OCI-LY1 (cell line): ENCODE data around the gene FHL3.

Experiments used
- EZH2 ChIP-seq: fragments of 200-600 bp; sonication (generic), shearing (Covaris generic); IDR thresholded peaks from 2 replicates; pipeline ENCODE4 v1.8.0; 2017; ENCODE audit warnings: borderline replicate concordance, mixed run types, mild to moderate bottlenecking, antibody characterized with exemption, low read length, moderate library complexity, mixed read lengths
- TF ChIP-seq, protein P1 (sequence below): fragments of 200-600 bp; sonication (generic), shearing (Covaris generic); IDR thresholded peaks from 2 replicates; pipeline ENCODE4 v1.5.1; 2017; ENCODE audit warnings: mild to moderate bottlenecking, antibody characterized with exemption, low read length, moderate library complexity, mixed read lengths

DNA sequence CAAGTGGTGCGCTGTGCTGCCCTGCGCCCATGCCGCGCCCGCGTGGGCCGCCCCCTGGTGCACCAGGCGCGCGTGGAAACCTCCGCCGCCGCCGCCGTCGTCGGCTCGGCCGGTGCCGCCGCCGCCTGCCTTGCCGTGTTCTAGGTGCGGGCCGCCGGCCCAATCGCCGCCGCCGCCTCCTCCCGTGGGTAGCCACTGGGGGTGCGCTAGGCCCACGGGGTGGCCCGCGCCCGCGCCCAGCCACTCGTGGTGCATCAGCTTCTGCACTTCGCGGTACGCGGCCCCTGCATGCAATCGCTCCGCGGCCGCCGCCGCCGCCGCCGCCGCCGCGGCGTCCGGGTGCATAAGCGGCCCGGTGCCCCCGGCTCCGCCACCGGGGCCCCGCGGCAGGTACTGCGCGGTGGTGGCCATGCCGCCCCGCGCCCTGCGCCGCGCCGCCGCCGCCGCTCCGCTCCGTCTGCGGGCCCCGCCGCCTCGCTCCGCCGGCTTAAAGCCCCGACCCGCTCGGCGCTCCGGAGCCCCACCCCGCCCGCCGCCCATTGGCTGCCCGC, 41.1 kb upstream of the FHL3 start, which contains the start of gene POU3F1:
- TF ChIP-seq, protein P1, sequence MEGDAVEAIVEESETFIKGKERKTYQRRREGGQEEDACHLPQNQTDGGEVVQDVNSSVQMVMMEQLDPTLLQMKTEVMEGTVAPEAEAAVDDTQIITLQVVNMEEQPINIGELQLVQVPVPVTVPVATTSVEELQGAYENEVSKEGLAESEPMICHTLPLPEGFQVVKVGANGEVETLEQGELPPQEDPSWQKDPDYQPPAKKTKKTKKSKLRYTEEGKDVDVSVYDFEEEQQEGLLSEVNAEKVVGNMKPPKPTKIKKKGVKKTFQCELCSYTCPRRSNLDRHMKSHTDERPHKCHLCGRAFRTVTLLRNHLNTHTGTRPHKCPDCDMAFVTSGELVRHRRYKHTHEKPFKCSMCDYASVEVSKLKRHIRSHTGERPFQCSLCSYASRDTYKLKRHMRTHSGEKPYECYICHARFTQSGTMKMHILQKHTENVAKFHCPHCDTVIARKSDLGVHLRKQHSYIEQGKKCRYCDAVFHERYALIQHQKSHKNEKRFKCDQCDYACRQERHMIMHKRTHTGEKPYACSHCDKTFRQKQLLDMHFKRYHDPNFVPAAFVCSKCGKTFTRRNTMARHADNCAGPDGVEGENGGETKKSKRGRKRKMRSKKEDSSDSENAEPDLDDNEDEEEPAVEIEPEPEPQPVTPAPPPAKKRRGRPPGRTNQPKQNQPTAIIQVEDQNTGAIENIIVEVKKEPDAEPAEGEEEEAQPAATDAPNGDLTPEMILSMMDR: no peak
- TF ChIP-seq EZH2: no peak
